ENCODE measurements around the gene NUP50. TPM values are rescaled to one million over a fixed set of nuclear protein-coding genes. Genes with fewer than 3 reads are reported as not detected.

The NUP50 gene
- total and polyA plus RNA-seq, 7 donors: 10.8 to 28.5 (median 26.2) TPM

- H3K4me1 ChIP-seq: peaks cover 0 to 37% (median 29%) of the 10 kb centered on the region in 4 donors
- WGBS, 2 donors: 66 to 80% methylated on average over 22 of the region's 22 CpGs
These were observed 52.6 kb downstream of the NUP50 start for GRCh38 chr22:45216133-45217003.

GRCh38 chr22:45217345-45217744 lies 53.6 kb downstream of the NUP50 start:
- WGBS, 2 donors: 96 to 97% methylated on average over 6 of the region's 6 CpGs
- DNase-seq: no peak
- Histone ChIP-seq H3K27me3 (no peaks in the 10 kb centered on the region), H3K4me1 (peaks cover 0 to 27% (median 20%) of the 10 kb centered on the region in 4 donors), H3K36me3 (no peaks in the 10 kb centered on the region), H3K4me3 (no peak overlapping the region), H3K9me3 (no peaks in the 10 kb centered on the region), H3K27ac (no peak overlapping the region)
- TF ChIP-seq POLR2A (IDR thresholded peaks at IDR 0.05) (no peak), CTCF (IDR thresholded peaks at IDR 0.05) (no peak), POLR2AphosphoS5 (IDR thresholded peaks at IDR 0.05) (no peak), EP300 (IDR thresholded peaks at IDR 0.05) (no peak)
- intact Hi-C loops (cut with DNase I): no loop called here

More at GRCh38 chr22:45216133-45217003, 52.6 kb downstream of the NUP50 start:
- Histone ChIP-seq H3K9me3 (no peaks in the 10 kb centered on the region), H3K36me3 (no peaks in the 10 kb centered on the region), H3K27ac (no peak overlapping the region), H3K4me3 (no peak overlapping the region), H3K27me3 (no peaks in the 10 kb centered on the region)
- no peak for TF ChIP-seq POLR2AphosphoS5 (IDR thresholded peaks at IDR 0.05)
- TF ChIP-seq POLR2A (IDR thresholded peaks at IDR 0.05): no peak
- TF ChIP-seq CTCF (IDR thresholded peaks at IDR 0.05): no peak
- TF ChIP-seq EP300 (IDR thresholded peaks at IDR 0.05): no peak
- DNase-seq: no peak
- intact Hi-C loops (cut with DNase I): no loop called here

- Histone ChIP-seq H3K4me3 (no peak overlapping the region), H3K27ac (no peak overlapping the region), H3K4me1 (peaks cover 0 to 23% (median 17%) of the 10 kb centered on the region in 4 donors), H3K36me3 (no peaks in the 10 kb centered on the region), H3K27me3 (no peaks in the 10 kb centered on the region), H3K9me3 (no peaks in the 10 kb centered on the region)
- DNase-seq: no peak
- intact Hi-C loops (cut with DNase I): no loop called here
- no peak for TF ChIP-seq POLR2A (IDR thresholded peaks at IDR 0.05)
- TF ChIP-seq POLR2AphosphoS5 (IDR thresholded peaks at IDR 0.05): no peak
- TF ChIP-seq CTCF (IDR thresholded peaks at IDR 0.05): no peak
- no peak for TF ChIP-seq EP300 (IDR thresholded peaks at IDR 0.05)
- 95 to 97% methylated on average over 14 of the region's 14 CpGs for WGBS, 2 donors
These were observed 54.1 kb downstream of the NUP50 start for GRCh38 chr22:45217806-45218205.

GRCh38 chr22:45218976-45219375 lies 55.3 kb downstream of the NUP50 start:
- H3K36me3 ChIP-seq: no peaks in the 10 kb centered on the region
- H3K27me3 ChIP-seq: no peaks in the 10 kb centered on the region
- H3K9me3 ChIP-seq: no peaks in the 10 kb centered on the region
- intact Hi-C loops (cut with DNase I): no loop called here
- 77 to 83% methylated on average over 9 of the region's 9 CpGs for WGBS, 2 donors
- peaks cover 0 to 16% (median 12%) of the 10 kb centered on the region in 4 donors for H3K4me1 ChIP-seq
- TF ChIP-seq POLR2AphosphoS5 (IDR thresholded peaks at IDR 0.05) (no peak), CTCF (IDR thresholded peaks at IDR 0.05) (no peak), EP300 (IDR thresholded peaks at IDR 0.05) (no peak), POLR2A (IDR thresholded peaks at IDR 0.05) (no peak)
- no peak overlapping the region for H3K4me3 ChIP-seq
- no peak overlapping the region for H3K27ac ChIP-seq
- DNase-seq: no peak

Data from sigmoid colon (tissue), 7 donors.